HepG2 (cell line): ENCODE results near the gene KLHL12. TPM values are rescaled to one million over a fixed set of nuclear protein-coding genes. Genes with fewer than 3 reads are reported as not detected.

Source experiments
- ARID3A ChIP-seq: IDR thresholded peaks from 2 replicates; pipeline ENCODE4 v1.6.1; 2012; ENCODE audit warnings: low read depth, low read length, improper control_type of control experiment
- ARNTL ChIP-seq: sonication (generic); formaldehyde crosslinking; IDR thresholded peaks from 2 replicates; pipeline ENCODE4 v1.4.0; 2020; ENCODE audit warnings: mild to moderate bottlenecking, missing genetic modification reagents
- CHD2 ChIP-seq: IDR thresholded peaks from 2 replicates; pipeline ENCODE4 v1.6.1; 2011; ENCODE audit warnings: low read depth, low read length, improper control_type of control experiment
- HNF1A ChIP-seq, 2 experiments: sonication (generic) in 1 of 2; formaldehyde crosslinking in 1 of 2; IDR thresholded peaks; 2 replicates each; pipeline versions ENCODE4 v1.4.0 to v1.6.1; 2016 to 2020; ENCODE audit warnings: borderline replicate concordance in 1 of 2, low read depth in 1 of 2, mild to moderate bottlenecking in 1 of 2, missing genetic modification reagents in 1 of 2
- IRF9 ChIP-seq: sonication (generic); formaldehyde crosslinking; IDR thresholded peaks from 2 replicates; pipeline ENCODE4 v1.8.0; 2022; ENCODE audit warnings: missing genetic modification reagents, mild to moderate bottlenecking, borderline replicate concordance
- NFKBIZ ChIP-seq: IDR thresholded peaks from 2 replicates; pipeline ENCODE4 v1.6.1; 2018; ENCODE audit warnings: missing genetic modification reagents, missing compliant biosample characterization
- NR3C1 ChIP-seq: sonication (generic); formaldehyde crosslinking; IDR thresholded peaks from 2 replicates; pipeline ENCODE4 v1.4.0; 2020; ENCODE audit warnings: missing genetic modification reagents
- RFX3 ChIP-seq: IDR thresholded peaks from 2 replicates; pipeline ENCODE4 v1.6.1; 2016; ENCODE audit warnings: missing biosample characterization, missing genetic modification reagents
- SMARCC2 ChIP-seq: fragments of 450-650 bp; IDR thresholded peaks from 2 replicates; pipeline ENCODE4 v1.6.1; 2017; ENCODE audit warnings: antibody characterized with exemption, mild to moderate bottlenecking
- SRF ChIP-seq: IDR thresholded peaks from 2 replicates; pipeline ENCODE4 v1.6.1; 2011; ENCODE audit warnings: mild to moderate bottlenecking, low read depth, low read length, moderate library complexity
- TERF1 ChIP-seq: sonication (generic); formaldehyde crosslinking; IDR thresholded peaks from 2 replicates; pipeline ENCODE4 v1.8.0; 2022; ENCODE audit warnings: mild to moderate bottlenecking, missing genetic modification reagents, moderate library complexity
- THYN1 ChIP-seq: sonication (generic); formaldehyde crosslinking; IDR thresholded peaks from 2 replicates; pipeline ENCODE4 v1.8.1; 2023; ENCODE audit warnings: low read depth, mild to moderate bottlenecking, moderate library complexity, missing genetic modification reagents, borderline replicate concordance
- U2AF1 ChIP-seq: fragments of 200-400 bp; formaldehyde crosslinking; optimal IDR thresholded peaks from 2 replicates; pipeline ENCODE3; 2017; ENCODE audit warnings: mild to moderate bottlenecking, low read depth, low read length
- ZFP36 ChIP-seq: fragments of 150-350 bp; IDR thresholded peaks from 2 replicates; pipeline ENCODE4 v1.6.1; 2018; ENCODE audit warnings: borderline replicate concordance, low read length, low read depth; ENCODE audit not compliant: partially characterized antibody
- ZNF17 ChIP-seq: sonication (generic); formaldehyde crosslinking; IDR thresholded peaks from 2 replicates; pipeline ENCODE4 v1.5.0; 2020; ENCODE audit warnings: mild to moderate bottlenecking, missing genetic modification reagents
- ZNF24 ChIP-seq: fragments of 450-650 bp; IDR thresholded peaks from 2 replicates; pipeline ENCODE4 v1.6.1; 2017; ENCODE audit warnings: antibody characterized with exemption, mild to moderate bottlenecking
- ZNF546 ChIP-seq: sonication (generic); formaldehyde crosslinking; conservative IDR thresholded peaks from 2 replicates; pipeline ENCODE4 v1.8.1; 2023; ENCODE audit warnings: mild to moderate bottlenecking, missing genetic modification reagents
- ZNF550 ChIP-seq: sonication (generic); formaldehyde crosslinking; IDR thresholded peaks from 2 replicates; pipeline ENCODE4 v1.4.0; 2020; ENCODE audit warnings: mild to moderate bottlenecking, missing genetic modification reagents, borderline replicate concordance
- ZNF577 ChIP-seq: sonication (generic); formaldehyde crosslinking; IDR thresholded peaks from 2 replicates; pipeline ENCODE4 v1.4.0; 2020; ENCODE audit warnings: mild to moderate bottlenecking, low read depth, missing genetic modification reagents, borderline replicate concordance
- ZNF670 ChIP-seq: sonication (generic); formaldehyde crosslinking; IDR thresholded peaks from 2 replicates; pipeline ENCODE4 v1.8.0; 2022; ENCODE audit warnings: mild to moderate bottlenecking, missing genetic modification reagents, borderline replicate concordance
- polyA plus RNA-seq, 8 experiments: library from polyadenylated mRNA; depleted of rRNA in 3 of 8; stranded (reverse) in 7 of 8; unstranded in 1 of 8; fragments of >200 nt; fragmentation: Illumina TruSeq in 4 of 8; extraction: Trizol in 4 of 8; gene quantifications; 2 replicates each; pipeline versions ENCODE4 v1.2.1 to v1.2.3, GENCODE V29; 2011 to 2016; ENCODE audit warnings: low read depth in 4 of 8, missing spikeins in 1 of 8, mixed read lengths in 1 of 8; ENCODE audit not compliant: insufficient read depth in 1 of 8
- total RNA-seq, 5 experiments: library from RNA; depleted of rRNA; stranded (reverse); fragments of >200 nt; fragmentation: Illumina TruSeq; extraction: Trizol; gene quantifications; 2 replicates each; pipeline ENCODE4 v1.2.3, GENCODE V29; 2016; ENCODE audit warnings: low read depth in 1 of 5

The KLHL12 gene
- total and polyA plus RNA-seq, 2 of the 13 experiments (the other 11 are each of a cell fraction or from before 2014, with no cell fraction given): 19.2 to 25.2 TPM

GRCh38 chr1:202926581-202927491 lies at the start of gene KLHL12 (continued):
- TF ChIP-seq TERF1 (CRISPR knock-in tag): no peak
- TF ChIP-seq ZNF577 (CRISPR knock-in tag): no peak
- peak; percentile 31; the same call in 1 of the 2 replicates for TF ChIP-seq SRF
- 0 out of 2 replicates have a peak, but pooled peaks have one; percentile 65 for TF ChIP-seq THYN1 (CRISPR knock-in tag)
- no peak for TF ChIP-seq ZNF24
- no peak; the same call in 1 of the 2 replicates for TF ChIP-seq ZNF670
- TF ChIP-seq ARID3A: no peak
- TF ChIP-seq NR3C1 (CRISPR knock-in tag): no peak
- no peak for TF ChIP-seq SMARCC2
- 0 out of 2 replicates have a peak, but pooled peaks have one; percentile 78 for TF ChIP-seq ARNTL
- no peak for TF ChIP-seq HNF1A (IDR thresholded peaks at IDR 0.05; ENCODE audit: low read depth)
- peak; percentile 77; the same call in 1 of the 2 replicates for TF ChIP-seq HNF1A (CRISPR knock-in tag; IDR thresholded peaks at IDR 0.05; ENCODE audit: borderline replicate concordance)
- TF ChIP-seq ZNF546 (CRISPR knock-in tag): no peak
- TF ChIP-seq IRF9: peak; percentile 86
- no peak for TF ChIP-seq ZNF550 (CRISPR knock-in tag)
- TF ChIP-seq U2AF1: no peak
- no peak for TF ChIP-seq ZNF17 (CRISPR knock-in tag)
- TF ChIP-seq CHD2: no peak
- TF ChIP-seq ZFP36: no peak
- TF ChIP-seq RFX3 (CRISPR knock-in tag): no peak
- 0 out of 2 replicates have a peak, but pooled peaks have one; percentile 52 for TF ChIP-seq NFKBIZ (CRISPR knock-in tag)
